Stimulated activated CD4-positive, alpha-beta T cell treated with anti-CD3 and anti-CD28 coated beads, Interleukin-15, amount 100 ng/mL, for 1 hour (primary cell): ENCODE results near the gene BLACAT1.

ENCODE experiments used
- DNase-seq, 2 donors: peaks; one replicate each; pipeline ENCODE4 v3.0.0-alpha.2; 2020; ENCODE audit warnings: low read depth in 1 of 2, low spot score in 1 of 2

Gene BLACAT1

DNA sequence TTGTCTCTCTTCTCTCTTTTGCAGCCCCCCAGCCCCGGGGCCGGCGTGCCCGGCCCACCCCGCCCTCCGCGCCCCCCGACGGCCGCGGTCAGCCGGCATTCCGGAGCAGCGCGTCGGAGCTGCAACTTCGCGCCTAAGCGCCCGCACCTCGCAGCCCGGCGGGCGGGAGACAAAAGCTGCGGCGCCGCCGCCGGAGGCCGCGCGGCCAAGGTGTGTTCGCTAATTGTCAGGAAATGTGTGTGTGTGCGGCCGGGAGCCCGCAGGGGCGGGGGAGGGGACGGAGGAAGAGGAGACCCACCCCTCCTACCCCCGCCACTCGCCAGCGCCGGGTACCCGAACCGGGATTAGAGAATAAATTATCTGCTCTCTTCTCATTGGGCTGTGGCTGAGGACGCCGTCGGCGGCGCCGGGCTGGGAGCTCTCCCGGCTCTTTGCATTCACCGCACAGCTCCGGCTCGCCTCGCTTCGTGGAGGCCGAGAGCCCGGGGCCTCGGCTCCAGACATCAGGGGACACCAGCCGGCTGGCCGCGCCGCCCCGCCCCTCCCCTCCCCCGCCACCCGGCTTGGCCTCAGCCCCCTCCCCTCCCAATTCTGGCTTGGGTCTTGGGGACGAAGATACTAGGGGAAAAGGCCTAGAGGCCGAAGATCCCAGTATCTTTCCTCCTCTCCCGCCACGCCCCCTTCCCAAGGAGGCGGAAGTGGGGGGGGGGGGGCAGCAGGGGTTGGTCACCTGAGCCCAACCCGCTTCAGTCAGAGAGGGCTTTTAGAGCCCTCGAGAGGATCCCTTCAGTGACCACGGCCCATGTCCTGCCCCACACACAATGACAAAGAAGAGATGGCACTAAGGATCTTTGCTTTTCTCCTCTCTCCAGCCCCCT lies 1.3 kb upstream of the BLACAT1 start:
- no peak for DNase-seq

DNA sequence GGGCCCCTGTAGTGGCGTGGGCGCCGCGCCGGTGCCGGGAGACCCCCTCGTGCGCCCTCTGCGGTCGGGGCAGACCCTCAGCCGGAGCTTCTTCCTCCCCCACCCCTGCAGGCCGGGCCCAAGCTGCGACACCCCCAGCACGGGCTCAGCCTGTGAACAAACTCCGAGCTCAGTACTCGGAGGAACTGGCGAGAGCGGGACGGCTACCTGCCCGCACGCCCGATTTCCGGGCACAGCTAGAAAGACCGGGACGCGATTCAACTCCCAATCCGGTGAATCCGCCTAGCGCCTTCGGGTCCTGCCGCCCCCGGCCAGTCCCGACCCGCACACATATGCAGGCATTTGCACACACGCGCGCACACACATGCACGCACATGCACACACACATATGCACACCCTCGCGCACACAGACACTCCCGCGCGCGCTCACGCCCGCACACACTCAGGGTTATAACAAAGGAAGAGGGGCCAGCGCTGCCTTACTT lies 580 bp upstream of the BLACAT1 start:
- DNase-seq = no peak

DNA sequence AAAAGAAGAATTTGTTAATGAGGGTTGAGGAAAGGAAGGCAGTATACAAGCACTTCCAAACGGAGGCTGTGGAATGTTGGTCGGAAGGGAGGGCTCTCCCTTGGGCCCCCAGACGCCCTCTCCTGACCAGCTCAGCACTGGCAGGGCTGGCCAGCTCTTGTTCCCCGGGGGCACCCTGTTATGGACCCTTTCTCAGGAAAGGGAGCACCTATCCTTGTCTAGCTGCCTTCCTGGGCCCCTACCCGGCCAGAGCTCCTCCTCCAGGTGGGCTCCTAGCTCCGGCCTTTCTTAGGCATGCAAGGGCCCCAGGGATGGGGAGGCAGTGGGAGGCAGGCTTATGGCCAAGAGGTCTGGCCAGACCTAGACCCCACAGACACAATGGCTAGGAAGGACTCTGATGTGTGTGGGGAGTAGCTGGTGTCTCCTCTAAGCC lies 926 bp downstream of the BLACAT1 start:
- no peak for DNase-seq

DNA sequence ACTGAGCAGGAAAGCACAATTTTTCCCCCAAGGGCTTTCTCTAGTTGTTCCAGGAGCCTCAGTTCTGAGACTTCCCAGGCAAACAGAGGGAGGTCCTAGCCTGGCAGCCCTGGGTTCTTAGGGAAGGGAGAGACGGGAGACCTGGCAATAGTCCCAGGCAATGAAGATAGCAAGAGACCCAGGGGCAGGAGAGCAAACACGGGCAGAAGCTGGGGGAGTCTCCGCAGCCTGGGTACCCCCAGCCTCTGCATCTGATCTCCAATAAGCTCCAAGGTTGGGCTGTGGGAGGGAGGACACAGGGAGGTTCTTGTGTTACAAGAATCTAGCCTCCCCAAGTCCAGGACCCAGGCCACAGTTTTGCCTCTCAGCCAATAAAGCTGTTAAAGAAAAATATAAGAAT lies 2.4 kb downstream of the BLACAT1 start:
- DNase-seq = no peak

DNA sequence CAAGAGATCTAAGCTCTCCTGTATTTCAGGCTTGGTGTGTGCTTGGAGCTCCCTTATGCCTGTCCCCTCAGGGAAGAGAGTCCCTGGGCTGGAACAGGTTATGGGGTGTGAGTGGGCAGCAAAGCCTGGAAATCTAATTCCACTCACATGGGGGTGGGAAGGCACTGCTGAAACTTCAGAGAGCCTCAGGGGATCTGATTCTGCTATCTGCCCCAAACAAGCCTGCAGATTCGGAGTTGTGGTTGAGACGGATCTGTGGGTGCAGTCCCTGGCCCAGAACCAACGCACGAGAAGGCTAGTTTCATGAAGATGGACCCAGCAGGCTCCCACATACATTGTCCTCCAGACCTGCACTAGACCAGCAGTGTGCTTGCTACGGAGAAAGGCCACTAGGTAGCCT lies 2.9 kb downstream of the BLACAT1 start:
- no peak for DNase-seq

DNA sequence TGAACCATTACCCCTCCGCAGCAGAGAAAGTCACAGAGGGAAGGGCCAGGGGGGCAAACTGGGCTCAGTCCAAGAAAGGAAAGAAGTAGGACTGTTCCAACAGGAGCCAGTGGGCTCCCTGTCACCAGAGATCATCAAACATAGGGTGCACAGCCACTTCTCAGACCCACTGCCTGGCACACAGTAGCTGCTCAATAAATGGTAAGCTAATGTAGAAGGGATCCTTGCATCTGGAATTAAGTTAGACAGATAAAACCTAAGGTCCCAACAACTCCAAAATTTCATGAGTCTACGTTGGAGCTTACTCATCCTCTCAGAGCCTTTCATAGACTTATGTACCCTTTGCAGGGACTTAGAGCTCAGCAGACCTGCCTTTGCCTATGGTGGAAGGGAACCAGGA lies 3.5 kb downstream of the BLACAT1 start:
- DNase-seq = no peak

DNA sequence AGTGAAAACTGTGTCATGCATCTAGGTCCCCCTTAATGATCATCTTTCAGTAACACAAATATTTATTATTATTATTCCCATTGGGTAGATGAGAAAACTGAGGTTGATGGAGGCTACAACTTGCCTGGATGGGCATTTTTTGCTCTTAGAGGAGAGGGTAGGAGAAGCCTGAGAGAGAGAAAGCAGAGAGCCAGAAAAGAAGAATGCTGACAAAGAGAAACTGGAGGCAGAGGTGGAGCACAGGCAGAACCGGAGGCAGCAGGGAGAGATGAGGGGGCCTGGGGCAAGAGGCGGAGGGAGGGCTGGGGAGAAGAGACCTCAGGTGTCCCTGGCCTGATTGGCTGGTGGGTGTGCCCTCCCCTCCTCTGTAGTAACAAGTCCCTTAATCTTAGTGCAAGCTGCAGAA lies 4.1 kb downstream of the BLACAT1 start:
- DNase-seq = no peak

DNA sequence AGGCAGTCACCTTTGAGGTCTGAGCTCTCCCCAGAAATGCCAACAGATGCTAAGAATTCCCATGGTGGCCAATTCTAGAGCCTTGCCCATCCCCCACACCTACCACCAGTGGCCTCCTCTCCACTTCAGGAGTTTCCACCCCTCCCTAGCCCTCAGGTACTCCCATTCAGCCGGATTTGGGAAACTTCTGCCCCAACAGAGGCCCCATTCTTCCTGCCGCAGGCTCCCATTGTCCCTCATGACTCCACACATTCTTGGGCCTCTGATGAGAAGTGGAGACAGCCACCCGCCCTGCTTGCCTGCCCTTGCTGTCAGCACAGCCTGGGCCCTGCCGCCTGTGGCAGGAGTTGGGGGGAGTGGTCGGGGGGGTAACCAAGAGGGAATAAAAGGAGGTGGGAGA lies 4.6 kb downstream of the BLACAT1 start:
- no peak for DNase-seq

DNA sequence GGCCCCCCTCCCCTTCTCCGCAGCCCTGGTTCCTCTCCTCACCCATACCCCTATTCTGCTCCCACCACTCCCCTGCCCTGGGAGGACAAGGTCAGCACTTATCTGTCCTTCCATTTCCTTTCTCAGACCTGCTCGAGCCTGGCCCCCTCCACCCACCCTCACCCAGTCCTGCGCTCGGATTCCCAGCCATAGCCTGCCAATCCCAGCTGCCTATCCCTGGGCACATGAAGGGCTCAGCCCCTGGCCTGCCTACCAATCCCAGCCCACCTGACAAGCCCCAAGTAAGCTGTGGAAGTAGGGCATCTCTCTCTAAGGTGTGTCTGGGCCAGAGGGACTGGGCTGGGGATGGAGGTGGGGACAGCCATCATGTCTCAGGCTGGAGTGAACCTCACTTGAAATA lies 5.4 kb downstream of the BLACAT1 start:
- DNase-seq = no peak

DNA sequence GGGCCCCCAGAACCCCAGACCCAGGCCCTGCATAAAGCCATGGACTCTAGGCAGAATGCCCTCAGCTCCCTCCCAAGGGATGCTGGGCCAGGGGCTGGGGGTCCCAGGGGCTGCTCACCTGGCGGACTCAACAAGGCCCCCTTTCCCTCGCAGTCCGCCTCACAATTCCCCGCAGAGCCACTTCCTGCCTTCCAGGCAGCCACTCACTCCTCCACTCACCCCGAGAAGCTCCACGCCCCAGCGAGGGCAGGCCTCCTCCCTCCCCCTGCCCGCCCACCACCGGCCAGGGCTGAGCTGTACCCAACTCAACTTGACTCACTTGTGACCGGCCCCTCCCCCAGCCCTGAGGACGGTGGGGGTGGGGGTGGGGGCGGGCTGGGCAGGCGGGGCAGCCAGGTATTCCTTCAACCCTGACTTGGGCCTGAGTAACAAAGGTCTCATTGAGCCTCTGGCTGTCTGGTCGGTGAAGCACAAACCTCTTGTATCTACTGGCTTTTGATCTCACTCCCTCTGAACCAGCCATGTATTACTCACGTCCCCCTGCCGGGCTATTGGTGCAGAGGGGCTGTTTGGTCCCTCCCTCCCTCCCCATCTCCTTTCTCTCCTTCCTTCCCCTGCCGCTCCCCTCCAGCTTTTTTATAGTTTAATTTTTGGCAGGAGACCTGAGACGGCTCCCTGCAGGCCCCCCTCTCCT lies 5.9 kb downstream of the BLACAT1 start:
- no peak for DNase-seq

DNA sequence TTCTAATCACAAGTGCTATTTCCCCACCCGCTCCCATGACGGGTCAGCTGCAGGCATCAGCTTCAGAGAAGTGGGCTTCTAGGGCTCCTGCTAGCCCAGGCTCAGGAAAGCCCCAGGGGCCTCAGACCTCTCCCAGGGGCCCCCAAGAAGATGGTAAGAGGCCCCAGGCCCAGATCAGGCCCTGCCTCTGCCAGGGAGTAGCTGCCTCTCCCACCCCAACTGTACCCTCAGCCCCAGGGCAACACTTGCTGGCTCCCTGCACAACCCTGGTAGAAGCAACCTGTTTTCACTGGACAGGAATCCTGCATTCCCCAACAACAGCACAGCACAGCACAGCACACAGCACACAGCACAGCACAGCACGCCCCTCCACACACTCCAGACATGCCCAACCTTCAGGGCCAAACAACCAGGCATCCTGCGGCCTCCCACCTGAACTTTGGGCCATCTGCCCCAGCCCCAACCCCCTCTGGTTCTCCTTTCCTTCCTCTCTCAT lies 6.5 kb downstream of the BLACAT1 start:
- no peak for DNase-seq

DNA sequence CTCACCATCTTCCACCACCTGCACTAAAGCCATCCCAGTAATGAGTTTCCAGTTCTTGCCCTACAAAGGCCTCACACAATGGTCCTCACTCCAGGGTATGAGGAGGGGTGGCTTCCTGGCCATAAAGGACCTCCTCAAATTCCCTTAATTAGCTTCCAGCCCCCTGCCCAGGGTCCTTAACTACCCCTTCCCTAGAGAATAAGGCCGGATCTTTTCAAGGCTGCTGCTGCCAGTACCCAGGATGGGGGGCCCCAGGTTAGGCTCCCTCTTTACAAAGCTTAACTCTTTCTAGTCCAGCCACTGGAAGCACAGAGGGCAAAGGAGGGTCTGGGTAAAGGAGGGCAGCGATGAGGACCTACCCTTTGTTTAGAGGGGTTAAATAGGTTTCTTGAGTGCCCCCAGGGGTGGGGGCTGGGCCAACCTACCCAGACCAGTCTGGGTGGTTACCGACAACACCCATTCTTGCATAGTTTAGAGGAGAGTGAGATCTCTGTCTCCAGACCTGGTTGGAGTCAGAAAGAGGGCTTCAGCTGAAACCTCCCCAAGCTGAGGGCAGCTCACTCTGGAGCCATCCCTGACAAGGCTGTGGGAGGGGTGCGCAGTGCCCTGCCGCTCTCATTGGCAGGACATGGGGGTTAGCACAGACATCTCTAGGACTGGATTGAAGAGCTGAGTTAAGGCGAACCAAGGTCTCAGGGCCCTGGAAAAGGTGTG lies 7.1 kb downstream of the BLACAT1 start:
- no peak for DNase-seq

DNA sequence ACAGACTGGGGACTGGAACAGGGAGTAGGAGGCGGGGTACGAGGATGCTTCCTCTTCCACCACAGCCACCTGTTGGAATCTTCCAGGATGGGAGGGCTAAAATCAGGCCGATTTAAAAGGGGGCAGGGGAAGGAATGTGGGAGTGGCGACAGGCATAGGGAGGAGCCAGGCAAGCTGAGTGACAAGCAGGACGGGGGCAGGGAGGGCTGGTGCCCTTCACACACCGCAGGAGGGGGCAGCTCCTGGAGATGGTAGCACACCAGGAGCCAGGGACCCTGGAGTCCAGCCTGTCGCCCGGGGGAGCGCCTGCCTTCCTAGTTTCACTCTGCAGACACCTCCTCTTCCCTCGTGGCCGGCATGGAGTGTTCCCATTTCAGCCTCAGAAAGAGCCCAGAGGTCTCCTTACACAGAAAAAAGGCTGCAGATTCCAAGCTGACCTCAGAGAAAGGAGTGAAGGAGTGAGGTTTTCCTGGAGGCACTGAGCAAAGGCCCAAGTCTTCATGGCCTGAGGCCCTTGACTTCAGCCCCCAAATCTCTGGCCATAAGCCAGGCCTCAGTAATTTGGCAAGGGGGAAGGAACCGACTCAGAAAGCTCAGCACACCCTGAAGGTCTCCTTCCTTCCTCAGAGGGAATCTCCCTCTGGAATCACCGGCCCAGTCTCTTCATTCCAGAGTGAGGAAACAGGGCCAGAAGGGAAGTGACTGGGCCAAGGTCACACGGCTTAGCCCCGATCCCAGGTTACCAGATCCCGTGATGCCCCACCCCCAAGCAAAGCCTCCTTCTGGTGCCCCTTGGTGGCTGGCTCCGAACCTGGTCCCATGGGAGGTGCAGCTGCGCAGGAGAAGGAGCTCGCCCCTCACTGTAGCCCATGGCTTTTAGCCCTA lies 8.1 kb downstream of the BLACAT1 start:
- no peak for DNase-seq

DNA sequence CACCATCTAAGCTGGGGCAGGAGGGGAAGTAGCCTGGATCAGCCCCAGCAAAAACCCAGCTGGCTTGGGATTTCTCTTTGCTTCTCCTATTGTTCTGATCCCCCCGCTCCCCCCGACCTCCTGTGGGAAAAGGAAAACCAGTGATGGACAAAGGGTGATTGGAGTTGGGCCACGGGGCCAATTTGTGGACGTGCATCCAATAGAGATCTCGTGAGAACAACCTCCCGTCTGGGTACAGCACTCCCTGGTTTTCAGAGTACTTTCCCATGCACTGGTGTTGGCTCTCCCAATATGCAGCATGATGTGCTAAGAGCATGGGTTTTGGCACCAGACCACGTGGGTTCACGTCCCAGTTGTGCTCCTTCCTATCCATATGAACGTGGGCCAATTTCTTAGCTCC lies 9.0 kb downstream of the BLACAT1 start:
- DNase-seq = no peak

DNA sequence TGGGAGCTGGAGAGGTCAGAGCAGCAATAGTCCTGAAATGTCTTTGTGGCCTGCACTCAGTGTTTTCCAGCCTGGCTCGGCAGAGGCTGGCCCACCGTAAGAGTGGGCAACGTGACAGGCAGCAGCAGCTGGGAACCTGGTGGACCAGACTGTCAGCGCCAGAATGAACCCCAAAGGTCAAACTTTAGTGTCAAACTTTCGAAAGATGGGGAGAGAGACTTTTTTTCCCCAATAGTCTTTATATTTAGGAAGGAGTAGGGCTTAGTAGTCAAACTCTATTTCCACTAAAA lies 10.3 kb downstream of the BLACAT1 start:
- no peak for DNase-seq

DNA sequence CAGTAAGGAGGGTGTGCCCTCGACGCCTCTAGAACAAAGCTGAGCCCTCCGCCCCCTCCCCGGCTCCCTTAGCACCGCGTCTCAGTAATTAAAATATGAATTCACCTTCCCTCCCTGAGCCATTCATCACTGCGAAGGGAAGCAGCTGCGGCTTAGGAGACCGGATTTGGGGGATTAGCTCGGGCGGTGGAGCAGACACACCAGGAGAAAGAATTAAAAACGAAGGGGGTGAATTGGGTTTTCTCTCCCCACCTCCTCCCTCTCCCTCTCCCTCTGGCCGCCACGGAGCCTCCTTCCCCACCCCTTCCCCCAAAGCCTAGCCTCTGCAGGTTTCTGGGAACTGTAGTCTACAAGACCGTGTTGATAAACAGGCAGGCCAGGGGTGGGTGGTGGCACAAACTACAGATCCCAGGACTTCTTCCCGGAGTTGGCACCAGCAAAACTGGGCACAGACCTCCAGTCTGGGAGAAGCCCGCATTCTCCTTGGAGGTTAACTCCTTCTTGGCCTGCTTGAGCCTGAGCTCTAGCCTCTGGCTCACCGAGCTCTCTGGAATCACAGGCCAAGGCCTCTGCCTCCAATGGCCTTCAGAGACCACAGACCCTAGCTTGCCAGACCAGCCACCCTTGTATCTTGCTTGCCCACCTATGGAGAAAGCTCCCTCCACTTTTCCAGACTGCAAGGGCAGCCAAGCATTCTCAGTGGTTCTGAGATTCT lies 10.8 kb downstream of the BLACAT1 start:
- DNase-seq = no peak

DNA sequence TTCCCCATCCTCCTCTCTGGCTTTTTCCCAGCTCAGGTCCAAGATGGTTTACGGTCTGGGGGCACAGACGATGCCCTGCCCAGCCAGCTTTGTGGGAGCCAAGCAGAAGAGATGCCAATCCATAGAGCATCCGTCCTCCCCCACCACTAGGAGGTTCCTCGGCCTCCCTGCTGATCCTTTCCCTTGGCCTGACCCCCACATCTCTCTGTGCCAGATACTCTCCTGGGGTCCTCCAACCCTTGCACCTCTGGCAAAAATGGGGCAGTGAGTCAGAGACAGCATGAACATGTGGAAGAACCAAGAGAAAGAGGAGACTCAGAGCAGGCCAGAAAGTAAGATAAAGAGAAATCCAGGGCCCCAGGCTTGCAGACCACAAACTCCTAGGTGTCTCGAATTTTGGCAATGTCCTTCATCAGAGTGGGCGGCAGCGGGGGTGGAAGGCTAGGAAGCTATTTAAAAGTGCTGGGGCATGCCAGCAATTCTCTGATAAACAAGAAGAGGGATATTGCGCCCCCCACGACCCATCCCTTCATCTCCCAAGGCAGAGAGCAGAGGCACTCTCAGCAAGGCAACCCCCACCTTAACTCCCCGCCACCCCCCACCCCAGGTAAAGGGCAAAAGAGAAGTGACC lies 11.4 kb downstream of the BLACAT1 start:
- DNase-seq = no peak

DNA sequence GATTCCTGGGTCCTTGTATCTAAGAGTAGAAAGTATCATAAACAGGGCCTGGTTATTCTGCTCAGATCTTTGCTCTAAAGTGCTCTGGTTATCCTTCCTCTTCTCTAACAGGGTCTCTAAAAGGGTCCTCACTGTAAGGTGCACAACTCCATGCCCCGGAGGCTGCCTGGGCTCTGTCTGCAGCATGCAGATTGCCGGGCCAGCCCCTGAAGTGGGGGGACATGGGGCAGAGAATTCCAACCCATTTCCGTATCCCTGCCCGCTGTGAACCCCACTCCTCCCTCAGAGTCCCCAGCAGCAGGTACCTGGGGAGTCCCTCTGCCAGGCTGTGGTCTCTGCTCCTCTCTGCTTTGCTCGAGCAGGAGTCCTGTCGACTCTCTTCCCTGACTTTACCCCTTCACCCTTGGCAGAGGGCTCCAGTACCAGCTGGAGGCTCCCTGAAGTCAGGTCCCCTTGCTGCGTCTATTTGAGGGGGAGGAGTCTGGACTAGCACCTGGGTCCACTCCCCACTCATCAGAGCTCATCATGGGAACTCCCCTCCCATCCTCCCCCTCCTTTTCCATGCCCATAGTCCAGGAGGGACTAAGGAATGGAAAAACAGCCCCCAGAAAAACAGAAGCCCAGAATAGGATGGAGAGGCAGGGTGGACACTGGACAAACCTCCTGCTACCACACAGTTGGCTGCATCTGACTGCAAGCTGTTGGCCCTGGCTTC lies 12.1 kb downstream of the BLACAT1 start:
- no peak for DNase-seq

DNA sequence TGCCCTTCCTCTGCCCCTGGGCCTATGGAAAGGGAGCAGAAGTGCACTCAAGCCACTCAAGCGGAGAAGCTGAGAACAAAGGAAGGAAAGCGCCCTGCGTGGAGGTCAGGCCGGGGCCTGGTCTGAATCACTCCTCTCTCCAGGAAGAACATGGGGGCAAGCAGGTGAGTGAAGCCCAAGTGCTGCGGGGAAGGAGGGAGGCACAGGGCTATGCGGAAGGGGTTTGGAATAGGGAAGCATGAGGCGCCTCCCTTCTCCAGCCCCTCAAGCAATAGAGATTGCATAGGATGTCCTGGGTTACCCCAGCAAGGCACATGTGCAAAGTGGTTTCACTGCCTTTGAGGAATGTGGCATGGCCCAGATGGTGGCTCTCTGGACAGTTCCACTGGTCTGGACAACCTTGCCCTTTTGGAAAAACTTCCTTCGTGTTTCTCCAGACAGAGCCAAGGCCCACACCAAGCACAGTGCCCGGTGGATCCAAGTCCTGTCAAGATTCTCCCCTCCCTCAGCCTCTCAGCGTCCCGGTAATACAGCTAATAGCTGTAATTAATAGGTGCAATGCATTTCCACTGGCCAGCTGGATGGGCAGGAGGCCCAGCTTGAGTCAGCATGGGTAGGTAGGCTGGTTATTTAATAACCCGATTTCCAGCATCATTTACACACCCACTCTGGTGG lies 13.7 kb downstream of the BLACAT1 start:
- DNase-seq = no peak
